Astrocyte (in vitro differentiated cells and primary cell): Measurements from ENCODE around the gene KRT84. TPM values are rescaled to one million over a fixed set of nuclear protein-coding genes. Genes with fewer than 3 reads are reported as not detected.

Source experiments
- DNase-seq: peaks from one replicate; pipeline ENCODE4 v3.0.0-alpha.2; 2010; ENCODE audit warnings: low read depth
- FAIRE-seq: peaks from 2 replicates; lab custom pipeline; 2011; peaks lifted over from hg19 to GRCh38; lab: Jason Lieb, UNC
- H2AFZ ChIP-seq: 2 replicates; pipeline ENCODE4 v1.6.0; 2012; ENCODE audit warnings: low read depth, low read length, inconsistent platforms
- H3K27ac ChIP-seq: 2 replicates; pipeline ENCODE4 v1.5.1; 2011; ENCODE audit warnings: low read depth, low read length, inconsistent platforms
- H3K27me3 ChIP-seq: 2 replicates; pipeline ENCODE4 v1.6.0; 2011; ENCODE audit warnings: low read length, inconsistent platforms; ENCODE audit not compliant: insufficient read depth
- H3K36me3 ChIP-seq: 2 replicates; pipeline ENCODE4 v1.5.1; 2011; ENCODE audit warnings: low read length, inconsistent platforms; ENCODE audit not compliant: insufficient read depth
- H3K4me1 ChIP-seq: 2 replicates; pipeline ENCODE4 v1.5.1; 2011; ENCODE audit warnings: low read length, inconsistent platforms; ENCODE audit not compliant: insufficient read depth
- H3K4me2 ChIP-seq: 2 replicates; pipeline ENCODE4 v1.6.0; 2012; ENCODE audit warnings: low read length, inconsistent platforms
- H3K4me3 ChIP-seq: 2 replicates; pipeline ENCODE4 v1.5.1; 2011; ENCODE audit warnings: low read depth, mild to moderate bottlenecking, low read length, inconsistent platforms; ENCODE audit not compliant: insufficient read depth
- H3K79me2 ChIP-seq: 2 replicates; pipeline ENCODE4 v1.6.0; 2012; ENCODE audit warnings: mild to moderate bottlenecking, low read length, inconsistent platforms; ENCODE audit not compliant: insufficient read depth
- H3K9ac ChIP-seq: 2 replicates; pipeline ENCODE4 v1.6.0; 2012; ENCODE audit warnings: mild to moderate bottlenecking, low read length, inconsistent platforms
- H3K9me3 ChIP-seq: 2 replicates; pipeline ENCODE4 v1.5.1; 2012; ENCODE audit warnings: low read depth, mild to moderate bottlenecking, low read length, inconsistent platforms; ENCODE audit not compliant: insufficient read depth
- H4K20me1 ChIP-seq: 2 replicates; pipeline ENCODE4 v1.6.0; 2012; ENCODE audit warnings: low read length, inconsistent platforms; ENCODE audit not compliant: insufficient read depth
- H3K27ac Mint-ChIP-seq: one replicate; pipeline ENCODE4 v1.8.0; 2021; ENCODE audit warnings: mild to moderate bottlenecking, mixed read lengths; ENCODE audit not compliant: unreplicated experiment
- H3K27me3 Mint-ChIP-seq: one replicate; pipeline ENCODE4 v1.8.0; 2021; ENCODE audit warnings: low read depth, mixed read lengths; ENCODE audit not compliant: unreplicated experiment
- H3K36me3 Mint-ChIP-seq: one replicate; pipeline ENCODE4 v1.8.0; 2021; ENCODE audit warnings: low read depth, mixed read lengths; ENCODE audit not compliant: unreplicated experiment
- H3K4me1 Mint-ChIP-seq: one replicate; pipeline ENCODE4 v1.8.0; 2021; ENCODE audit warnings: low read depth, mixed read lengths; ENCODE audit not compliant: unreplicated experiment
- H3K4me3 Mint-ChIP-seq: one replicate; pipeline ENCODE4 v1.8.0; 2021; ENCODE audit warnings: mild to moderate bottlenecking, moderate library complexity, mixed read lengths; ENCODE audit not compliant: unreplicated experiment
- H3K9me3 Mint-ChIP-seq: one replicate; pipeline ENCODE4 v1.8.0; 2021; ENCODE audit warnings: mild to moderate bottlenecking, mixed read lengths; ENCODE audit not compliant: unreplicated experiment
- EZH2 ChIP-seq: IDR thresholded peaks from 2 replicates; pipeline ENCODE4 v1.6.1; 2012; ENCODE audit warnings: mild to moderate bottlenecking, low read length, inconsistent platforms; ENCODE audit not compliant: insufficient read depth
- total RNA-seq: library from RNA; stranded (reverse); gene quantifications from 2 replicates; pipeline ENCODE4 v1.2.1, GENCODE V29; 2021
- TF ChIP-seq, protein P1 (sequence below): IDR thresholded peaks from 2 replicates; pipeline ENCODE4 v1.5.1; 2011; ENCODE audit warnings: low read depth, mild to moderate bottlenecking, inconsistent platforms, low read length, moderate library complexity; ENCODE audit not compliant: insufficient read depth

KRT84 gene
- total RNA-seq, 1 donor from 2014 or later, result not detected

DNA sequence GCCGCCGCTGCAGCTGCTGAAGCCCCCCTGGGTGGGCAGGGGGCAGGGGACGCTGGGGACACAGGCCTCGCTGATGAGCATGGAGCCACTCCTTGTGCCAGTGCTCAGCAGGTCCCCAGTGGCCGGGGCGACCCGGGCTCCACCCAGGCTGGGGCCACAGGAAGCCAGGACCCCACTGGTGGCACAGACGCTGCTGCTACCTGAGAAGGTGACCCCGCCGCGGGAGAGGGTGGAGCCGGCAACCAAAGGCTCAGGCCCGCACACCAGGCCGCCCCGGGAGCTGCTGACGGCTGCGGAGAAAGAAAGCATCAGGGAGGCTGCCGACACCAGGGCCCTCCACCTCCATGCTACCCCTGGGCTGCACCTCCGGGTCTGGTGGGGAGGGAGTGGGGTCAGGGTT lies 7.4 kb downstream of the KRT84 start:
- no peaks in the 10 kb centered on the region for H3K79me2 ChIP-seq
- H3K27ac ChIP-seq, result no peak overlapping the region
- H3K27me3 ChIP-seq, result peaks cover 4% of the 10 kb centered on the region
- DNase-seq (no peak), FAIRE-seq (no peak)
- no peaks in the 10 kb centered on the region for H3K36me3 ChIP-seq
- no peaks in the 10 kb centered on the region for H3K9me3 ChIP-seq
- no peaks in the 10 kb centered on the region for H4K20me1 ChIP-seq
- H3K4me2 ChIP-seq, result no peak overlapping the region
- Mint-ChIP-seq H3K27ac (no peak overlapping the region), H3K4me1 (no peaks in the 10 kb centered on the region), H3K36me3 (no peaks in the 10 kb centered on the region), H3K4me3 (no peak overlapping the region), H3K27me3 (peaks cover 47% of the 10 kb centered on the region), H3K9me3 (peaks cover 10% of the 10 kb centered on the region)
- TF ChIP-seq EZH2, result no peak
- TF ChIP-seq, protein P1, sequence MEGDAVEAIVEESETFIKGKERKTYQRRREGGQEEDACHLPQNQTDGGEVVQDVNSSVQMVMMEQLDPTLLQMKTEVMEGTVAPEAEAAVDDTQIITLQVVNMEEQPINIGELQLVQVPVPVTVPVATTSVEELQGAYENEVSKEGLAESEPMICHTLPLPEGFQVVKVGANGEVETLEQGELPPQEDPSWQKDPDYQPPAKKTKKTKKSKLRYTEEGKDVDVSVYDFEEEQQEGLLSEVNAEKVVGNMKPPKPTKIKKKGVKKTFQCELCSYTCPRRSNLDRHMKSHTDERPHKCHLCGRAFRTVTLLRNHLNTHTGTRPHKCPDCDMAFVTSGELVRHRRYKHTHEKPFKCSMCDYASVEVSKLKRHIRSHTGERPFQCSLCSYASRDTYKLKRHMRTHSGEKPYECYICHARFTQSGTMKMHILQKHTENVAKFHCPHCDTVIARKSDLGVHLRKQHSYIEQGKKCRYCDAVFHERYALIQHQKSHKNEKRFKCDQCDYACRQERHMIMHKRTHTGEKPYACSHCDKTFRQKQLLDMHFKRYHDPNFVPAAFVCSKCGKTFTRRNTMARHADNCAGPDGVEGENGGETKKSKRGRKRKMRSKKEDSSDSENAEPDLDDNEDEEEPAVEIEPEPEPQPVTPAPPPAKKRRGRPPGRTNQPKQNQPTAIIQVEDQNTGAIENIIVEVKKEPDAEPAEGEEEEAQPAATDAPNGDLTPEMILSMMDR, result no peak
- H3K9ac ChIP-seq, result no peak overlapping the region
- no peaks in the 10 kb centered on the region for H3K4me1 ChIP-seq
- no peak overlapping the region for H2AFZ ChIP-seq
- H3K4me3 ChIP-seq, result no peak overlapping the region

DNA sequence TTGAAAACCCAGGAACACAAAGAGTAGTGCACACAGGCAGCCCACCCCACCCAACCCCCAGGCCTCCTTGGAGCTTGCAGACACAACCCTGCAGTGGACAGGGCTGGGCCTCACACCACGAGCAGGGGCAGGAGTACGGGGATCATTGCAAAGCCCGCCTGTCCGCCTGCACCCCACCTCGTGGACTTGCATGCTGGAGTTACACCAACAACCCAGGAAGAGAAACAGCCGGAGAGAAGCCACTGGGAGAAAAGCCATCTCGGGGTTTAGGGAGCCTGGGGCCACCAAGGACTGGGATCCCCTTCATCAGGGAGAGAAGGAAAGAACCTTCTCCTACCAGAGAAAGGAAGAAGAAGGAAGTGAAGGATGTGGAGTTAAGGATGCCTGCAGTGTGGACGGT lies 8.2 kb downstream of the KRT84 start:
- H3K9me3 Mint-ChIP-seq, result peaks cover 8% of the 10 kb centered on the region
- Histone ChIP-seq H3K4me2 (no peak overlapping the region), H3K27me3 (no peaks in the 10 kb centered on the region), H2AFZ (no peak overlapping the region), H3K4me3 (no peak overlapping the region), H3K27ac (no peak overlapping the region), H4K20me1 (no peaks in the 10 kb centered on the region), H3K79me2 (no peaks in the 10 kb centered on the region), H3K9ac (no peak overlapping the region), H3K9me3 (no peaks in the 10 kb centered on the region), H3K4me1 (no peaks in the 10 kb centered on the region), H3K36me3 (no peaks in the 10 kb centered on the region)
- no peak for DNase-seq
- TF ChIP-seq, protein P1, result no peak
- no peak for TF ChIP-seq EZH2
- peaks cover 1% of the 10 kb centered on the region for H3K4me1 Mint-ChIP-seq
- FAIRE-seq, result no peak
- H3K27ac Mint-ChIP-seq, result no peak overlapping the region
- no peaks in the 10 kb centered on the region for H3K36me3 Mint-ChIP-seq
- H3K4me3 Mint-ChIP-seq, result no peak overlapping the region
- H3K27me3 Mint-ChIP-seq, result peaks cover 39% of the 10 kb centered on the region

DNA sequence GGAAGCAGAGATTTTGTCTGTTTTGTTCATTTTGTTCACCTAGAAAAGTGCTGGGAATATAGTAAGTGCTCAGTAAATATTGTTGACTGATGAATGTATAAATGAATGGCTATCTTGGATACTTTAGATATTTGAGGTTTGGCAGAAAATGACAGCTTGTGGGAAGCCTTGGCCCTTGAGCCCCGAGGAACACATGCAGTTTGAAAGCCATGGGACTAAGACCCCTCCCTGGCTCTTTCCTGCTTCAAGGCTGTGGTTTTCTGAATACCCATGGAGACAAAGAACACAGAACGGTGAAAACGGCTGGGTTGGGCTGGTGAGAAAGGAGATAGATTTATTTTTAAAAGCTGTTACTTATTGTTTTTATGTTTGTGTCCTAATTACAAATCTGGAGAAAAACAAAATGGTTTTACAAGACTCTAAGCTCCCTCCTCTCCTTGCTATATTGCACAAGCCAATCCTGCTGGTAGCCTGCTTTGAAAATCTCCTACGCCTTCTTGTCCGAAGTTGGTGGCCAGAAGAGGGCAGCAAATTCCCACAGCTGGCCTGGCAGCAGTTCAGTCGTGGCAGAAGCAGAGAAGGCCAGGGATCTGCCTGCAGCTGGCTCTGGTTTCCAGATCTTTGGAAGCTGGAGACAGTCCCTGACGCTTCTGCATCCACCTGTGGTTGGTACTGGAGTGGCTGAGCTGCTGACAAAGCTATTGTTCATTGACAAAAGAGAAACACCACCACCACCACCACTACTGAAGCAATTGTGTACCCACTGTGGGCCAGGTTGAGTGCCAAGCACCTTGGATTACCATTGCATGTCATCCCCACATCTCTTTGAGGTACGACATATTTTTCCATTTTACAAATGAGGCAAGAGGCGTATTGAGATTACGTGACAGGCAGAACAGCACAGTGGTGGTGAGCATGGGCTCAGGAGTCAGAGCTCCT lies 13.0 kb downstream of the KRT84 start:
- Histone ChIP-seq H3K27me3 (peaks cover 8% of the 10 kb centered on the region), H3K4me1 (peaks cover 18% of the 10 kb centered on the region), H3K79me2 (no peaks in the 10 kb centered on the region), H3K4me2 (no peak overlapping the region), H3K4me3 (no peak overlapping the region), H3K9ac (no peak overlapping the region), H3K36me3 (no peaks in the 10 kb centered on the region), H4K20me1 (no peaks in the 10 kb centered on the region), H3K27ac (peak overlapping the region; percentile 1), H2AFZ (no peak overlapping the region), H3K9me3 (no peaks in the 10 kb centered on the region)
- Mint-ChIP-seq H3K4me3 (no peak overlapping the region), H3K27me3 (peaks cover 47% of the 10 kb centered on the region), H3K4me1 (peaks cover 16% of the 10 kb centered on the region), H3K9me3 (peaks cover 6% of the 10 kb centered on the region), H3K27ac (peak overlapping the region; percentile 43), H3K36me3 (no peaks in the 10 kb centered on the region)
- TF ChIP-seq, protein P1, result peak; percentile 90
- TF ChIP-seq EZH2, result no peak
- peak; percentile 73 for DNase-seq
- FAIRE-seq, result peak; percentile 58
